GM18505 (cell line): Measurements from ENCODE around the gene NCOA1.
A peak's percentile ranks its signal among the peaks of the same experiment; 100 is the strongest.
"Not testable (repeated sequence)": the region's sequence is repeated elsewhere in the genome, so short reads cannot be mapped to it uniquely, and the experiment has no call there.

Experiments
- ATAC-seq: cut with Tn5 transposase; IDR thresholded peaks from one replicate; pipeline ENCODE4 v1.9.1; 2021; ENCODE audit not compliant: unreplicated experiment
- POLR2A ChIP-seq: IDR thresholded peaks from 4 replicates; pipeline ENCODE4 v1.6.1; 2011; ENCODE audit warnings: borderline replicate concordance; ENCODE audit not compliant: insufficient read depth, insufficient read length; ENCODE audit errors: extremely low read depth

NCOA1 gene

GRCh38 chr2:24771764-24772586 is 280.9 kb downstream of the NCOA1 start:
- no peak for TF ChIP-seq POLR2A
- no peak for ATAC-seq

GRCh38 chr2:24774373-24774772 is 283.3 kb downstream of the NCOA1 start:
- ATAC-seq, result no peak
- no peak for TF ChIP-seq POLR2A

DNA sequence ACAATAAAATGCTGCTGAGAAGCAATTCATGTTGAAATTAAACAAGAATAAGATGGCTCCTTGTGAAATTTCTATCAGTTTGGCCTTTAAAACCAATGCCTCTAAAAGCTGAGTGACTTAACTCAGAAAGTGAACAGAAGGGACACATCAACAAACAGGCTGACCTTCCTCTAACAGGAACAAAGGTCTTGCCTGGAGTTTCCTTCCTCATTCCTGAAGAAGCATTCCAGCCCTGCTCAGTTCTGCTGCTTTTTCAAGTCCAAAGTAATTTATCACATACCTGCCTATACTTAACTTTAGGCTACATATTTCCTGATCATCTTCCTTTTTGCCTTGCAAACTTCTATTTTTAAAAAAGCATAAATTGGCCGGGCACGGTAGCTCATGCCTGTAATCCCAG is 288.1 kb downstream of the NCOA1 start:
- no peak for ATAC-seq
- TF ChIP-seq POLR2A, result no peak

DNA sequence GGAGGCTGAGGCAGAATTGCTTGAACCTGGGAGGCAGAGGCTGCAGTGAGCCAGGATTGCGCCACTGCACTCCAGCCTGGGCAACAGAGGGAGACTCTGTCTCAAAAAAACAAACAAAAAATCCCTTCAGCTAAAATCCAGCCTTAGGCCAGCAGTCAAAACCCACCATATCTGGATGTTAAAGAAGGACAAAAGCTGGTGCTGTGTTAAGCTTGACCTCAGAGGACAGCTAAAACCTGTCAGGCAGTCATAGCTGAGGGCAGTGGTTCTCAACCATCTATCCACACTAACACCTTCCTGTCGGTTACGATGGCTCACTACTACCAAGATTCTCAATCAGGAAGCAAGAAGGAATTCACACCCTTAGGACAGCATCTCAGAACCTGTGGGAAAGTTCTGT is 292.6 kb downstream of the NCOA1 start:
- no peak for TF ChIP-seq POLR2A
- no peak for ATAC-seq

- peak; percentile 70 for ATAC-seq
- peak; percentile 27 for TF ChIP-seq POLR2A
These were observed 294.7 kb downstream of the NCOA1 start for GRCh38 chr2:24785671-24786321.

GRCh38 chr2:24787532-24787931 is 296.5 kb downstream of the NCOA1 start:
- TF ChIP-seq POLR2A, result no peak
- ATAC-seq, result no peak

- TF ChIP-seq POLR2A, result no peak
- ATAC-seq, result no peak
These were observed 297.8 kb downstream of the NCOA1 start for GRCh38 chr2:24788816-24789215.

- ATAC-seq, result no peak
These were observed 300.4 kb downstream of the NCOA1 start for GRCh38 chr2:24791452-24791851.

GRCh38 chr2:24792542-24792873 is 301.5 kb downstream of the NCOA1 start:
- TF ChIP-seq POLR2A, result no peak
- ATAC-seq, result no peak

More at GRCh38 chr2:24791452-24791851, 300.4 kb downstream of the NCOA1 start:
- TF ChIP-seq POLR2A, result no peak

DNA sequence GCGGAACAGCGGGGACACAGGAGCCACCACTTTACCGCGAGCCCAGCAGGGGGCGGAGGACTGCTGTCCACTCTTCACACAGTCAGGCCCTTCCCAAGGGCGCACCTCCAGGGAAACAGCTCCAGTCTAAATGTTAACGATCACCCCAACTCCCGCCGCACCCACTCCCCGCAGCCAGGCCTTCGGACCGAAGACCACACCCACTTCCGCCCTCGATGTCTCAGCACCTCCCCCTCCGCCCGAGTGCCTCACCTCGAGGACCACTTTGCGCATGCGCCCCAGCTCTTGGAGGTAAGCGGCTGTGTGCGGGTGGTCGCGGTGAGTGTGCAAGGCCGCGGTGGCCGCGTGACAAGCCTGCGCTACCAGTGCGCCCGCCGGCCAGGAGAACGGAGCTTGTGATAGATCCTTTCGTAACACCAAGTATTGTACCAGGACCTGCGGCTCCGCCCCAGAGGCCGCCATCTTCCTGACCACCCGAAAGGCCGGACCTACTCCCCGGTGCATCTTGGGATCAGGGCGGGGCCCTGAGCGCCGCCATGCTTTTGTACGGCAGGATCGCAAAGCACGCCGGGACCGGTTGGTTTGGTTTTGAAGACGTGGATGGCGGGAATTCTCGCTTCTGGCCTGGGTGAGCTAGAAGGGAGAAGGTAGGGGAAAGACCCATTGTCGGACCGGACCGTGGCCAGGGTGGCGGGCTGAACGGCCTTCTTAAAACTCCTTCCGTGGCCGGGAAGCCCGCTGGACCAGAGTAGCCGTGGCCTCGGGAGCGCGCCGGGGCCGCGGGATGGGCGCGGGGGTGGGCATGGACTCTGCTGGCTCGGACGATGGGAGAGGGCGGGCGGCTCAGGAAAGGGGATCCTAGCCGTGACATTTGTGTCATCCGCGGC is 302.1 kb downstream of the NCOA1 start, which contains the start of the genes CENPO and PTRHD1:
CENPO (plus strand) TSS at position 552 of the 887 bp plus-strand sequence. CDS start 495 bp downstream, outside the sequence.
PTRHD1 (minus strand) TSS at position 518 of the 887 bp plus-strand sequence; CDS start at position 504, 14 bp downstream.
- peak; percentile 83 for TF ChIP-seq POLR2A
- peak; percentile 92 for ATAC-seq

DNA sequence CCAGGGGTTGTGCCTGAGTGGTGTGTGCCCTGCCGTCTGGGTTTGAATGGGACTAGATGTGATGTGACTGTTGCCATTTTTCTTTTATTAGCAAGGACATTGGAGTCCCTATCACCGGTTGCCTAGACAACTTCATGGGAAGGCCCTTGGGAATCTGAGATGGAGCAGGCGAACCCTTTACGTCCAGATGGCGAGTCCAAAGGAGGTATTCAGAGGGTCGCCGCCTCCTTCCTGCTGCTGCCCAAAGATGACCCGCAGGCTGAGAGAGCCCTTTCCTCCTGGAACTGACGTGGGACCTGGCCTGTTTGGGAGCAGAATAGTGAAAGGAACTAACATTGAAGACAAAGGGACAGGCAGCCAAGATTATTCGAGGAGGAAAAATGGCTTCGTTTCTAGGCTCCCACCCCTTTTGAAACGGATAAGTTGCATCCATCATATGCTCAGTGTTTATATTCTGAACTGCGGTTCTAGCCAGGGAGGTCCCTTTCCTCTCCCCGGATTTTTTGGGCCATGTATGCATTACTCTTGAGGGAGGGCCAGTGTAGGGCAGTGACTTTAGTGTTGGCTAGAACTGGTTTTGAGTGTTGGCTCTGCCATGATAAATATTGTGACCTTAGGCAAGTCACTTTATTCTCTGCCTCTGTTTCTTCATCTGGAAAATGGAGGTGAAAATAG is 302.8 kb downstream of the NCOA1 start:
- ATAC-seq, result no peak

DNA sequence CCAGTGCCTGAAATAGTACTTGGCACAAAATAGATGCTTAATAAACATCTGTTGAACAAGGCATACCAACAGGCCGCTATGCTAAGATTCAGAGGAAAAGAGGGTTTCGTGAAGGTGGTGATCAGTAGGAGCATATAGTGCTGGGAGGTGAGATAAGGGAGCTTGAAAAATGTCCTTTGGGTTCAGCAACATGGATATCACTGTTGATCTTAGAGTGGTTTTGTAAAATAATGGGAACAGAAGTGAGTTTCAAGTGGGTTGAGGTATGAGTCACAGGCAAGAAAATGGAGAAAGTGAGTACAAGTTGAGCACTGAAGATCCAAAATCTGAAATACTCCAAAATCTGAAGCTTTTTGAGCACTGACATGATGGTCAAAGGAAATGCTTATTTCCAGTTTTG is 306.6 kb downstream of the NCOA1 start:
- ATAC-seq, result no peak

More for the DNA sequence above, 302.8 kb downstream of the NCOA1 start:
- TF ChIP-seq POLR2A, result no peak

DNA sequence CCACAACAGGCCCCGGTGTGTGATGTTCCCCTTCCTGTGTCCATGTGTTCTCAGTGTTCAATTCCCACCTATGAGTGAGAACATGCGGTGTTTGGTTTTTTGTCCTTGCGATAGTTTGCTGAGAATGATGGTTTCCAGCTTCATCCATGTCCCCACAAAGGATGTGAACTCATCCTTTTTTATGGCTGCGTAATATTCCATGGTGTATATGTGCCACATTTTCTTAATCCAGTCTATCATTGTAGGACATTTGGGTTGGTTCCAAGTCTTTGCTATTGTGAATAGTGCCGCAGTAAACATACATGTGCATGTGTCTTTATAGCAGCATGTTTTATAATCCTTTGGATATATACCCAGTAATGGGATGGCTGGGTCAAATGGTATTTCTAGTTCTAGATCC is 309.4 kb downstream of the NCOA1 start:
- not testable (repeated sequence) for ATAC-seq

More for the DNA sequence above, 306.6 kb downstream of the NCOA1 start:
- no peak for TF ChIP-seq POLR2A

- ATAC-seq, result not testable (repeated sequence)
These were observed 315.0 kb downstream of the NCOA1 start for GRCh38 chr2:24805811-24806660.
